ENCODE data around the gene ZBTB44. TPM values are rescaled to one million over a fixed set of nuclear protein-coding genes. Genes with fewer than 3 reads are reported as not detected.

Gene ZBTB44
- total RNA-seq, 1 donor, result 41.5 TPM

DNA sequence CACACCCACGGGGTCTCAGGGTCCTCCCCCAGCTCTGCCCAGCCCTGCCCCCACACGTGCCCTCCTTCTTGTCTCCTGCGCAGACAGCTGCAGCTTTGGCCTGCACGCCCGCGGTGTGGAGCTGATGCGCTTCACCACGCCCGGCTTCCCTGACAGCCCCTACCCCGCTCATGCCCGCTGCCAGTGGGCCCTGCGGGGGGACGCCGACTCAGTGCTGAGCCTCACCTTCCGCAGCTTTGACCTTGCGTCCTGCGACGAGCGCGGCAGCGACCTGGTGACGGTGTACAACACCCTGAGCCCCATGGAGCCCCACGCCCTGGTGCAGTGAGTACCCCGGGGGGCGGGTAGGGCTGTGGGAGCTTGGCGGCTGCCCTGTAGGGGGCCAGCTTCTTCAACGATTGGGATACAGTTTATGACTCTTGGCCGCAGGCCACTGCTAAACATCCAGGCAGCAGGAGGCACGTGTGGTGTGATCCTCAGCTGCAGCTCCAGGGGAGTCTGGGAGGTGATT lies 124.3 kb downstream of the ZBTB44 start:
- no peak overlapping the region for H3K4me3 ChIP-seq (ENCODE audit: low read depth, low read length)
- DNase-seq (ENCODE audit: low read depth), result no peak
- TF ChIP-seq, protein P1, sequence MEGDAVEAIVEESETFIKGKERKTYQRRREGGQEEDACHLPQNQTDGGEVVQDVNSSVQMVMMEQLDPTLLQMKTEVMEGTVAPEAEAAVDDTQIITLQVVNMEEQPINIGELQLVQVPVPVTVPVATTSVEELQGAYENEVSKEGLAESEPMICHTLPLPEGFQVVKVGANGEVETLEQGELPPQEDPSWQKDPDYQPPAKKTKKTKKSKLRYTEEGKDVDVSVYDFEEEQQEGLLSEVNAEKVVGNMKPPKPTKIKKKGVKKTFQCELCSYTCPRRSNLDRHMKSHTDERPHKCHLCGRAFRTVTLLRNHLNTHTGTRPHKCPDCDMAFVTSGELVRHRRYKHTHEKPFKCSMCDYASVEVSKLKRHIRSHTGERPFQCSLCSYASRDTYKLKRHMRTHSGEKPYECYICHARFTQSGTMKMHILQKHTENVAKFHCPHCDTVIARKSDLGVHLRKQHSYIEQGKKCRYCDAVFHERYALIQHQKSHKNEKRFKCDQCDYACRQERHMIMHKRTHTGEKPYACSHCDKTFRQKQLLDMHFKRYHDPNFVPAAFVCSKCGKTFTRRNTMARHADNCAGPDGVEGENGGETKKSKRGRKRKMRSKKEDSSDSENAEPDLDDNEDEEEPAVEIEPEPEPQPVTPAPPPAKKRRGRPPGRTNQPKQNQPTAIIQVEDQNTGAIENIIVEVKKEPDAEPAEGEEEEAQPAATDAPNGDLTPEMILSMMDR (IDR thresholded peaks at IDR 0.05; ENCODE audit: insufficient read depth, low read depth, low read length), result no peak

DNA sequence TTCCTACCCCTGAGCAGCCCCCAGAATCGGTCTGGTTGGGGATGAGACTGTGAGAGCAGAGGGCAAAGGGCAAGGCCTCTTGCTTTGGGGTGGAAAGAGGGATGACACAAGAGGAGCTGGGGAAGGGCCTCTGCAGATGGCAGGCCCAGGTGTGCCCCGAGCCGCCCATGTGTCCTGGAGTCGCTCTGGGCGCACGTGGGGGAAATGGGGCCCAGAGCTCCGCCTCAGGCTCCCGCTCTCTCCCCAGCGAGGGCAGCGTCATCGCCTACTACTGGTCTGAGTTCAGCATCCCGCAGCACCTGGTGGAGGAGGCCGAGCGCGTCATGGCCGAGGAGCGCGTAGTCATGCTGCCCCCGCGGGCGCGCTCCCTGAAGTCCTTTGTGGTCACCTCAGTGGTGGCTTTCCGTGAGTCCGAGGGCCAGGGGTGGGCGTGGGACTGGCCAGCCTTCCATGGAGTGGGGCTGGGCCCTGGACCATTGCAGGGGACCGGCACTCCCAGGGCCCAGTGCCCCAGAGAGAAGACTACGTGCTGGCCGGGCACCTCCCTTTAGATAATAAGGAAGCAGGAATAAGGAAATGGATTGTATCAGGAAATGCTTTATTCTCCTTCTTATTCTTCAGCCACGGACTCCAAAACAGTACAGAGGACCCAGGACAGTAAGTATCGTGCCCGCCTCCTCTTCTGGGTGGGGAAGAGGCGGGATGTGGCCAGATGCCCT lies 125.1 kb downstream of the ZBTB44 start:
- H3K4me3 ChIP-seq (ENCODE audit: low read depth, low read length), result no peak overlapping the region
- TF ChIP-seq, protein P1 (IDR thresholded peaks at IDR 0.05; ENCODE audit: insufficient read depth, low read depth, low read length), result no peak
- DNase-seq (ENCODE audit: low read depth), result no peak

DNA sequence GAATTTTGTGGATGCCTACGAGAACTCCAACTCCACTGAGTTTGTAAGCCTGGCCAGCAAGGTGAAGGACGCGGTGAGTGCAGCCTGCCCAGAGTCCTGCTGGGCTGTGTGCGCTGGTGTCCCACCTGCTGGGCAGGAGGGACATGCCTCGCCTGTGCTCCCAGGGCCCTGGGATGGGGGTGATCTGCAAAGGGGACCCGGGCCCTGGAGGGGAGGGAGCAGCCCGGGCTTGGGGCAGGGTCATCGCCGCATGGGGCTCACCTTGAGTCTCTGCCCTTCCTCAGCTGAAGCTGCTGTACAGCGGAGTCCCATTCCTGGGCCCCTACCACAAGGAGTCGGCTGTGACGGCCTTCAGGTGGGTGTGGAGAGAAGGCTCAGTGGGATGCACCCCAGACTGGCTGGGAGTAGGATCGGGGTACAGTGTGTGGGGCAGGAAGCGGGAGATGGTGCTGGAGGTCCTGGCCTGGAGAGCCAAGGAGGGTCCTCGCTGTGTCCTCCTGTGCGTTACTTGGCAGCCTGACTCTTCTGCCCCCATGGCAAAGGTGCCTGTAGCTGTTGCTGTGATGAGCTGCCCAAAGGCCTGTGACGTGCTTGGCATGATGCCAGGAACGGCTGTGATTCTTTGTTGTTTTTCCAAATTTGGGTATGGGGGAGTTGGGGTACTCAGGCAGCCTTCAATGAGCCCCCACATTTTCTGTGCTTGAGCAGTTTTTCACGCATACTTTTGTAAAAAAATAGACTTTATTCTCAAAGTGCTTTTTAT lies 126.0 kb downstream of the ZBTB44 start:
- no peak for DNase-seq (ENCODE audit: low read depth)

DNA sequence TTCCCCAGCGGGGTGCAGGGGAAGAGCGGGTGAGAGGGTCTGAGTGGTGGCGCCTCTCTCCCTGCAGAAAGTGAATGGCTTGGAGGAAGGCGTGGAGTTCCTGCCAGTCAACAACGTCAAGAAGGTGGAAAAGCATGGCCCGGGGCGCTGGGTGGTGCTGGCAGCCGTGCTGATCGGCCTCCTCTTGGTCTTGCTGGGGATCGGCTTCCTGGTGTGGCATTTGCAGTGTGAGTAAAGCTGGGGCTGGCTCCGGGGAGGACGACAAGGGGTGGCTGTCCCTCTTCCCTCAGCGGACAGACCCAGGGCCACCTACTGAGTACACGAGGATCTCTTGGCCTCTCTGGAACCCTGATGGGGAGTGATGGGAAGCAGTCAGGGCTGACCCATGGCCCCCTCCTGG lies 126.7 kb downstream of the ZBTB44 start:
- DNase-seq (ENCODE audit: low read depth), result no peak
- TF ChIP-seq, protein P1 (IDR thresholded peaks at IDR 0.05; ENCODE audit: insufficient read depth, low read depth, low read length), result no peak
- no peak overlapping the region for H3K4me3 ChIP-seq (ENCODE audit: low read depth, low read length)

More for the DNA sequence above, 126.0 kb downstream of the ZBTB44 start:
- TF ChIP-seq, protein P1 (IDR thresholded peaks at IDR 0.05; ENCODE audit: insufficient read depth, low read depth, low read length), result no peak
- H3K4me3 ChIP-seq (ENCODE audit: low read depth, low read length), result no peak overlapping the region

DNA sequence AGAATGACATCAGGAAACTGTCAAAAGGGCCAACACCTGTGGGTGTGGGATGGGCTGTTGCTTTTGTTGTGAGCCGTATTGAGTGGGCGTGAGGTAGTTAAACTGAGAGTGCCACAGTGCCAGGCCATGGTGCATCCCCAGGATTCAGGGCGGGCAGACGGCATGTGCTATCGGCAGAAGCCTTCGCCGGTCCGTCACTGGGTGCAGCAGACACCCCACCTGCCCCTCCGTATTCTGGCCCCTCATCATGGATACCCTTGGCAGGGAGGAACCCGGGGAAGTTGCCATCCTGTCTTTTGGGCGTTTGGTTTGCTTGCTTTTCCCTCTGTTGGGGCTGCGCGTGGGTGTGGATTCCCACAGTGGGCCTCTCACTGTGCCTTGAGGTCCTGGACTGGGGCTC lies 127.6 kb downstream of the ZBTB44 start:
- H3K4me3 ChIP-seq (ENCODE audit: low read depth, low read length), result no peak overlapping the region
- no peak for DNase-seq (ENCODE audit: low read depth)
- TF ChIP-seq, protein P1 (IDR thresholded peaks at IDR 0.05; ENCODE audit: insufficient read depth, low read depth, low read length), result no peak

DNA sequence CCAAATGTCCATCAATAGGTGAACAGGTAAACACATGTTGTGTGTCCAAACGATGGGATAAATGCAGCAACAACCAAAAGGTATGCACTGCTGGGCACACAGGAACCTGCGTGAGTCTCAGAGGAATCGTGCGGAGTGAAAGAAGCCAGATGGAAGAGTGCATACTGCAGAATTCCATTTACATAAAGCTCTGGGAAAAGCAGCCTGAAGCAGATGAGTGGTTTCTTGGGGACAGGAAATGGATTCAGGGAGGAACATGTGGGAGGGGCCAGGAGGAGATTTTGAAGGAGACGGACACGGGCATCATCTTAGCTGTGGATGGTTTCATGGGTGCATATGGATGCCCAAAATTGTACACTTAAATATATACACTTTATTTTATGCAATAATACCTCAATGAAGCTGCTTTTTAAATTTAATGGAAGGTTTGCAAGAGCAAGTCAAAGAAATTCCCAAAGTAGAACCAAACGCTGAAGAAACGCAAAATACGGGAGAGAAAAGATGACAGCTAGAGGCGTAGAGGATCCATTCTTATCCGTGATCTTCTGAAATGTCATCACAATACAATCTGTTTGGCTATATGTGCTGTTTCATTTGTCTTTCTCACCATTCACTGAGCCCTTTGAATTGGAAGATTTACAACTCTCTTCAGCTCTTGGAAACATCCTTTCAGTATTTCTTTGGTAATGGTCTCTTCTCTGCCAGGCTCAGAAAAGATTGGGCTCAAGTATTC lies 130.7 kb downstream of the ZBTB44 start:
- TF ChIP-seq, protein P1 (IDR thresholded peaks at IDR 0.05; ENCODE audit: insufficient read depth, low read depth, low read length), result no peak
- no peak for DNase-seq (ENCODE audit: low read depth)
- no peak overlapping the region for H3K4me3 ChIP-seq (ENCODE audit: low read depth, low read length)
